ENCODE data around the gene REN.

GRCh38 chr1:204124639-204125038 is 41.5 kb downstream of the REN start:
- TF ChIP-seq CTCF (conservative IDR thresholded peaks at IDR 0.05) (no peak), EZH2 (IDR thresholded peaks at IDR 0.05; ENCODE audit: low read depth) (no peak)

Measured in PC-9 (cell line).